Measurements from ENCODE around the gene EDN2.

The EDN2 gene

DNA sequence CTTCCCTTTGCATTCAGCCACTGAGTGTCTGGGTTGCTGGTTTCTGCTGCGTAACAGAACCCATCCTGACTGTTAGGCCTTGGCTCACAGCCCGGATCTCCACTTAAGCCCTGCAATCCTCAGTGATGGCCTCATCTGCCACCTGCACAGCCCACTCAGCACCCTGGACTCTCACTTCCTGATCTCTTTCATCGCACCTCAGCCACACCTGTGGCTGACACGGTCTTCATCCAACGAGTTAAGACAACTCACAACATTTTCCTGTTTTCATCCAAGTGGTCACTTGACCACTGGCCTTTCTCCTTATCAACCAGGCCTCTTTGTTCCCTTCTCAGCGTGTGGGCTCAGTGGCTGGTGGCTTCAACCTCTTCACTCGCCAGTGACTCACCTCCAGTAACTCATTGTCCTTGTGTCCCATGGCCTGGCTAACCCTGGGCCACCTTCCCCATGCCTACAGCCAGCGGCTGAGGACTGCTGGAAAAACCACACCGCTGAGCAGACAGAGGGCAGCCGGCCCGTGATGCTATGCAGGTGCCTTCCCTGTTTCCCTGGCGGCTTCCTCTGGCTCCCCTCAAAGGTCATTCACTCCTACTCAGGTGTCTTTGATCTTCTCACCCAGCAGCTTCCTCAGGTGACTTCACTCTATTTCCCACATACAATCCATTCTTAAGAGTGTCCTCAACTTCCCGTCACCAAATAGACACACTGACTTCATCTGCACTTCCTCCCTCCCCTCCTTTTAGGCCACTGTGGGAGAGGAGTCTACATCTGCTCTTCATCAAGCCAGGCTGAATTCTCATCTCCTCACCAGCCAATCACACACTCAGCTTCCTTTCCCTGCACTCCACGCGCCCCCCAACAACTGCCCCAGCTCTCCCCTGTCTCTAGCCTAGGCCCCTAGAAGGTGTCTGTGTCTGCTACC lies 19.9 kb upstream of the EDN2 start:
- peak; percentile 76 for DNase-seq
- TF ChIP-seq, protein P1, sequence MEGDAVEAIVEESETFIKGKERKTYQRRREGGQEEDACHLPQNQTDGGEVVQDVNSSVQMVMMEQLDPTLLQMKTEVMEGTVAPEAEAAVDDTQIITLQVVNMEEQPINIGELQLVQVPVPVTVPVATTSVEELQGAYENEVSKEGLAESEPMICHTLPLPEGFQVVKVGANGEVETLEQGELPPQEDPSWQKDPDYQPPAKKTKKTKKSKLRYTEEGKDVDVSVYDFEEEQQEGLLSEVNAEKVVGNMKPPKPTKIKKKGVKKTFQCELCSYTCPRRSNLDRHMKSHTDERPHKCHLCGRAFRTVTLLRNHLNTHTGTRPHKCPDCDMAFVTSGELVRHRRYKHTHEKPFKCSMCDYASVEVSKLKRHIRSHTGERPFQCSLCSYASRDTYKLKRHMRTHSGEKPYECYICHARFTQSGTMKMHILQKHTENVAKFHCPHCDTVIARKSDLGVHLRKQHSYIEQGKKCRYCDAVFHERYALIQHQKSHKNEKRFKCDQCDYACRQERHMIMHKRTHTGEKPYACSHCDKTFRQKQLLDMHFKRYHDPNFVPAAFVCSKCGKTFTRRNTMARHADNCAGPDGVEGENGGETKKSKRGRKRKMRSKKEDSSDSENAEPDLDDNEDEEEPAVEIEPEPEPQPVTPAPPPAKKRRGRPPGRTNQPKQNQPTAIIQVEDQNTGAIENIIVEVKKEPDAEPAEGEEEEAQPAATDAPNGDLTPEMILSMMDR (IDR thresholded peaks at IDR 0.05; ENCODE audit: low read depth, low read length): no peak
- Histone ChIP-seq H3K4me3 (ENCODE audit: low read depth, low read length) (no peak overlapping the region), H3K36me3 (no peaks in the 10 kb centered on the region), H3K27me3 (ENCODE audit: insufficient read depth, low read depth, severe bottlenecking) (no peaks in the 10 kb centered on the region), H3K27ac (peak overlapping the region; percentile 30), H3K9me3 (ENCODE audit: severe bottlenecking) (no peaks in the 10 kb centered on the region)

DNA sequence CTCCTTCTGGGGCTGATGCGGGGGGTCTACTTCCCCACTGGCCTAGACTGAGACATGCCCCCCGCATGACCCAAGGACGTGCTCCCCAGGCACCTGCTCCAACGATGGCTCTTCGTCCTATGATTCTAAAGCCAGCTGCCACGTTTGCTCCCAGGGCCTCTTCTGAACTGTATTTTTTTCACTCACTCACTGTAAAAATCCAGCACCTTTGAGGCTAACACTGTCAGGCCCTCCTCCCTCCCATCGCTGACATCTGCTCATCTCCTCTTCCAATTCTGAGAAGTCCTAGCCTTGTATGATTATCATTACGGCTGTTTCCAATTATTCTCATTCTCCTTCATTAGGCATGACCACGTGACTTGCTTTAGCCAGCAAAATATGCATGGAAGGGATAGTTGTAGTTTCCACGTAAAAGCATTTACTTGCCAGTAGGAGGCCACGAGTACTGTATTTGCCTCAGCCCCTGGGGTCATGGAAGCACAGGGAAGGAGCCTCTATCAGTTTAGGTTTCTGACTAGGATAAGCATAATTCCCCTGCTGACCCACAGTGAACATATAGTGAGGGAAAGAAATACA lies 19.1 kb upstream of the EDN2 start:
- DNase-seq: no peak
- H3K36me3 ChIP-seq: no peaks in the 10 kb centered on the region
- no peaks in the 10 kb centered on the region for H3K9me3 ChIP-seq (ENCODE audit: severe bottlenecking)
- TF ChIP-seq, protein P1 (IDR thresholded peaks at IDR 0.05; ENCODE audit: low read depth, low read length): peak; percentile 33
- no peaks in the 10 kb centered on the region for H3K27me3 ChIP-seq (ENCODE audit: insufficient read depth, low read depth, severe bottlenecking)
- no peak overlapping the region for H3K4me3 ChIP-seq (ENCODE audit: low read depth, low read length)
- peak overlapping the region; percentile 30 for H3K27ac ChIP-seq

DNA sequence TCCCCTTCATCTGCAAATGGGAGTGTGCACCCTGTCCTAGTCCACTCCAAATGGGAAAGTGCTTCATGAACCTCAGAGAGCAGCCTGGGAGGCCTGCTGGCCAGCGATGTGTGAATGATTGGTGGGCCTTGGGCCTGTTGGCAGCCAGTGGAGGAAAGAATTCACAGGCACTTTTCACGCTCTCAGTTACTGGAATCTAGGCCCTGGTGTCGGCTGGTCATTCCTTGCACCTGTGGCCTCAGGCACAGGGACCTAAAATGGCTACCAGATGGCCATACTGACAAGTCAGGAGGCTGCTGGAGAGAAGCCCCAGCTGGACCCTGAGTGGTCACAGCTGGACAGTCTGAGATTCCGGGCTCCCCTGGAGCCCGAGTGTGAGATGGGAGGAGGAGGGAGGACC lies 18.4 kb upstream of the EDN2 start:
- Histone ChIP-seq H3K36me3 (no peaks in the 10 kb centered on the region), H3K27ac (peak overlapping the region; percentile 30), H3K27me3 (ENCODE audit: insufficient read depth, low read depth, severe bottlenecking) (no peaks in the 10 kb centered on the region), H3K9me3 (ENCODE audit: severe bottlenecking) (no peaks in the 10 kb centered on the region), H3K4me3 (ENCODE audit: low read depth, low read length) (no peak overlapping the region)
- TF ChIP-seq, protein P1 (IDR thresholded peaks at IDR 0.05; ENCODE audit: low read depth, low read length): no peak
- no peak for DNase-seq

DNA sequence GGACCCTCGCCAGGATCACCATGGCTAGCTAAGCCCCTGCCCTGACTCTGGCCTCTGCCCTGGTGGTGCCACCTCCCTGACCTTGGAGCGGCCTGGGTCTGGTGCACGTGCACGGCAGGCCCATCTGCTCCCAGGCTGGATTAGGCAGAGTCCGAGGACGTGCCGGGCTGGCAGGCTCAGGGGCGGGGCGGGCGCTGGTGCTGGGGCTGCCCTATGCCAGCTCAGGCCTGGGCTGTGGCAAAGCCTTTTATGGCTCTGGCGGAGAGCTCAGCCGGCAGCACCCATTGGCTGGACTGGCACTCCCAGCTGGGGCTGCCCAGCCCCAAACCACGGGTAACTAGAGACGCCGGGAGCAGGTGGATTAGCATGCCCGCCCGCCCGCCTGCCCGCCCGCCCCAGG lies 17.1 kb upstream of the EDN2 start:
- TF ChIP-seq, protein P1 (IDR thresholded peaks at IDR 0.05; ENCODE audit: low read depth, low read length): no peak

DNA sequence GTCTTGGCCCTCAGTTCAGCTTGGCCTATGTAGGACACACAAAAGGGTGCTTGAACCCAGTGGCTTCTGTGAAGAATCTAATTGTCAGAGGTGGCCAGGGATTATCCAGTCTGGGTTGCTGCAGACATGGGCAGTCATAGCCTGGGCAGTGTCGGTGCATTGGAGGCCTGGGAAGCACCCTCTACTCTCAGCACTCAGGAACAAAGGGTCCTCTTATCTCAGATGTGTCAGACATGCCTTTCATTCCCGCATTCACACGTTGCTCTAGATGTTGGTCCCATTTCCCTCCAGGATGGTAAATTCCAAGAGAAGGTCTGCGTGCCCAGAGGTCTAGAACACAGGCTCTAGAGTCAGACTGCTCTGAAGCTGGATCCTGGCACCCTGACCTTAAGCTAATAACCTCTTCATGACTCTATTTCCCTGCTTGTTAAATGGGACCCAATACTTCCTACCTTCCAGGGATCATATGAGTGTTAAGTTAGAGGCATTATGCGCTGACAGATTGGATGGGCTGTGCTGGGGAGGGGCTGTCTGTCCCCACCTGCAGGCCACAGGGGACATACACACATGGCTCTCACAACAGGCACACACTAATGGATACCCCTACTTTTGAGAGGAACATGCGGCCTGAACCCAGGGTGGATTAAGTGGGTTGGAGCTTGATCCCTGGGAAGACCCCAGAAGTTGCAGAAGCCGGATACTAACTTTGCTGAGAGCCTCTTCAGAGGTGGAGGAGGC lies 16.5 kb upstream of the EDN2 start:
- no peaks in the 10 kb centered on the region for H3K36me3 ChIP-seq
- no peak for DNase-seq
- H3K9me3 ChIP-seq (ENCODE audit: severe bottlenecking): no peaks in the 10 kb centered on the region
- H3K27ac ChIP-seq: no peak overlapping the region
- H3K4me3 ChIP-seq (ENCODE audit: low read depth, low read length): no peak overlapping the region
- no peaks in the 10 kb centered on the region for H3K27me3 ChIP-seq (ENCODE audit: insufficient read depth, low read depth, severe bottlenecking)
- TF ChIP-seq, protein P1 (IDR thresholded peaks at IDR 0.05; ENCODE audit: low read depth, low read length): peak; percentile 53

More for the DNA sequence above, 17.1 kb upstream of the EDN2 start:
- H3K27me3 ChIP-seq (ENCODE audit: insufficient read depth, low read depth, severe bottlenecking): no peaks in the 10 kb centered on the region
- H3K4me3 ChIP-seq (ENCODE audit: low read depth, low read length): no peak overlapping the region
- no peak overlapping the region for H3K27ac ChIP-seq
- H3K9me3 ChIP-seq (ENCODE audit: severe bottlenecking): no peaks in the 10 kb centered on the region
- H3K36me3 ChIP-seq: no peaks in the 10 kb centered on the region
- DNase-seq: peak; percentile 22

Data from WERI-Rb-1 (cell line).